HT-29 (cell line): ENCODE measurements around the gene MGAT1. TPM values are rescaled to one million over a fixed set of nuclear protein-coding genes. Genes with fewer than 3 reads are reported as not detected.
A peak's percentile ranks its signal among the peaks of the same experiment; 100 is the strongest.

ENCODE experiments used
- DNase-seq: peaks from one replicate; pipeline ENCODE4 v3.0.0-alpha.2; 2015; ENCODE audit warnings: low spot score
- total RNA-seq: library from RNA; depleted of rRNA; stranded (reverse); fragments of >200 nt; shearing (Covaris generic); gene quantifications from 2 replicates; pipeline ENCODE4 v1.2.3, GENCODE V29; 2014

Gene MGAT1
- total RNA-seq, 1 experiment from 2014 or later = 102 TPM

GRCh38 chr5:180824630-180825476 is 22.2 kb upstream of the MGAT1 start:
- DNase-seq = no peak

GRCh38 chr5:180823940-180824629 is 21.5 kb upstream of the MGAT1 start:
- no peak for DNase-seq

- DNase-seq = no peak
These were observed 20.7 kb upstream of the MGAT1 start for GRCh38 chr5:180823346-180823745.

DNA sequence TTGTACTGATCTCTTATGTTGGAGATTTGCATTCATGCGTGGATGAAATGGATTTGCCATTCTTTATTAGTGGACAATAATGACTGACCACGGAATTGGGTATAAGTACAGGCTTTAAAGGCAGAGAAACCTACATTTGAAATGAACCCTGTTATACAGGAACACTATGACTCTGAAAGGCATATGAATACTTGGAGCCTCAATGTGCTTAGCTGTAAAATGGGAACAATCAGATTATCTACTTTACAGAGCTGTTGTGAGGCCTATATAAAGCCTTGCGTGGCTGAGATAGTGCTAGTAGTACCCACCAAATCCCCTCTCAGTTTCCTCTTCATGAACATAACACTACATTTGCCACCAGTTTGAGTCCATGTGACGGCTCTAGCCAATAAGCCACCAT is 18.9 kb upstream of the MGAT1 start:
- DNase-seq = no peak

DNA sequence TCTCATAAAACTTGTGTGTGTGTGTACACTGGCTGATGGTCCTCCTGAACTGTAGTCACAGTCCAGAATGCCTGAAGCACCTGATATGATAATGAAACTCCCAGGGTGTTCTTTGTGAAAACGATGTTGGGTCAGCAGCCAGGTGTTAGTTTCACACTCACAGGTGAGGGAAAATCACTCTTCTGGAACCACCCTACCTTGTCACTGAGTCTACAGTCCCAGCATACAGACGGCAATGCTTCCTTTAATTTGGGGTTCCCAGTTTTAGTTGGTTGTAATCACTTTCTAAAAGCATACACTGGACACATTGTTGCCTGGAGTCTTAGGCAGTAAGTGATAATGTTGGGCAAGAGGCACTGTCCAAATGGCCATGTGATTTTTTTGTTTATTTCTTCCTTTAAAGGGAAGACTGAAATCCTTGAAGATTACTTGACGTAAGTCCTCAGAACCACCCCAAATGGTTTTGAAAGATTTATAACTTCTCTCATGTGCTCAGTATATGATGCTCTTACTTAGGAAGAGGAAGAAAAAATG is 18.2 kb upstream of the MGAT1 start:
- no peak for DNase-seq

DNA sequence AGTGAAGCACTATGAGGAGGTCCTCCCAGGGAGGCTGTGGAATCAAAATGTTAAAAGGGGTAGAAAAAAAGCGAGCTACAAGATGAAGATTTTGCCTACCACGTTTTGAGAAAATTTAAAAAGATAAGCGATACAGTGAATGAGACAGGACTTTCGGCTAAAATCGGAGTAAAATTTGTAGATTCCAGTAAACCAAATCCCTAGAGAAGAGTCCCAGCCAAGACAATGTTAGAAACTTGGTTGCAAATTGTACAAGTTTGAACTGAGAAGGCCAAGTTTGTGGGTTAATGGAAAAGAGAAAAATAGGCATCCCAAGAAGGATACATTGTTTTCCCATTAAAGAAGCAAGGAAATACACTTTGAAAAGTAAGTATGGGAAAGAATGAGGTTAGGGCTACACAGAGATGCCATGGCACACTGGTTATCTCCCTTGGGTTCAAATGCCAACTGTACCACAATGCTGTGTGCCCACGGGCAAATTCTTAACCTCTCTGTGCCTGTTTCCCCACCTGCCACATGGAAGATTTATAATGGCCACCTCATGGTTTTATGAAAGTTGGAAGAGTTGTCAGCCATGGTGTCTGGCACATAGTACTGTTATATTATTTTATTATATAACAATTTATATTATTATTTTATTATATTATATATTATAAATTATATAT is 16.2 kb upstream of the MGAT1 start:
- no peak for DNase-seq

GRCh38 chr5:180817893-180818674 is 15.5 kb upstream of the MGAT1 start:
- no peak for DNase-seq

GRCh38 chr5:180816608-180817534 is 14.3 kb upstream of the MGAT1 start:
- DNase-seq = no peak

DNA sequence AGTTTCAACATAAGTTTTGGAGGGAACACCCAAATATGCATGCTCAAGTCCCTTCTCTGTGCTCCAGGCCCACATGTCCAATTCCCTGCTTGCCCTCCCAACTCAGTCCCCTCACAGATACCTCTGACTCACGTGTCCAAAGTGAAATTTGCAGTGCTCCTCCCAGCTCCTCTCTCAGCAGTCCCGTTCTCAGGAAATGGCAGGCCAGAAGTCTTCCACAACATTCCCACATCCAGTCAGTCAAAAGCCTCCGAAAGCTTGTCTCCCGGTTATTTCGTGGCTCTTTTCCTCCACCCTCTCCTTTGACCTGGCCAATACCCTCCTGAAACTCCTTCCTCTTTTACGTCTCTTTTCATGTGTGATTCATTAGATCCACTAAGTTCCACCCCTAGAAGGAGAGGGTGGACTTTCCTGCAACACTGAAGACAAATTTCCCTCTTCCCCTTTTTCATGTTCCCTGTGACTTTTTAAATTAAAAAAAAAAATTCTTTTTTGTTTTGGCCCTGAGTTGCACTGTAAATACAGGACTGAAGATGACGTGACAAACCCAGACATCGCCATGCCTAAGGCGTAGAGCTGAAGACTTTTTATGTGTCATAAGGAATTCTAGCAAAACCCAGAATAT is 12.8 kb upstream of the MGAT1 start:
- no peak for DNase-seq

DNA sequence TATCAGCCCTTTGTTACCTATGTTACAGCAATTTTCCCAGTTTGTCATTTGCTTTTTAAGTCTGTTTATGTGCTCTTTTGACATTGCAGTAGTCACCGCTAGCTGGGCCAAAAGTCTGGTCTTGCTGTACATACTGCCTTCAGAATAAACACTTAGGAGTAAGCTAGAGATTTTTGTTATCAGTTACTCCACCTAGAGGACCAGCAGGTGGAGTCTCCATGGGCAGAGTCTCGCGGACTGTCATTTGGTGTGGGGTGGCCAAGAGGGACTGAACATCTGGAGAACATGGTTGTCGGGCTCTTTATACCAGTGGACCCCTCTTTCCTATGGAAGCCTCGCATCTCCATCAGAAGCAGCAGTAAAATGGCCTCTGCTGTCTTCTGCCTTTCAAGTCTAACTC is 10.8 kb upstream of the MGAT1 start:
- DNase-seq = peak; percentile 52

- peak; percentile 27 for DNase-seq
These were observed 9.1 kb upstream of the MGAT1 start for GRCh38 chr5:180811623-180812124.

GRCh38 chr5:180810959-180811622 is 8.5 kb upstream of the MGAT1 start:
- no peak for DNase-seq

DNA sequence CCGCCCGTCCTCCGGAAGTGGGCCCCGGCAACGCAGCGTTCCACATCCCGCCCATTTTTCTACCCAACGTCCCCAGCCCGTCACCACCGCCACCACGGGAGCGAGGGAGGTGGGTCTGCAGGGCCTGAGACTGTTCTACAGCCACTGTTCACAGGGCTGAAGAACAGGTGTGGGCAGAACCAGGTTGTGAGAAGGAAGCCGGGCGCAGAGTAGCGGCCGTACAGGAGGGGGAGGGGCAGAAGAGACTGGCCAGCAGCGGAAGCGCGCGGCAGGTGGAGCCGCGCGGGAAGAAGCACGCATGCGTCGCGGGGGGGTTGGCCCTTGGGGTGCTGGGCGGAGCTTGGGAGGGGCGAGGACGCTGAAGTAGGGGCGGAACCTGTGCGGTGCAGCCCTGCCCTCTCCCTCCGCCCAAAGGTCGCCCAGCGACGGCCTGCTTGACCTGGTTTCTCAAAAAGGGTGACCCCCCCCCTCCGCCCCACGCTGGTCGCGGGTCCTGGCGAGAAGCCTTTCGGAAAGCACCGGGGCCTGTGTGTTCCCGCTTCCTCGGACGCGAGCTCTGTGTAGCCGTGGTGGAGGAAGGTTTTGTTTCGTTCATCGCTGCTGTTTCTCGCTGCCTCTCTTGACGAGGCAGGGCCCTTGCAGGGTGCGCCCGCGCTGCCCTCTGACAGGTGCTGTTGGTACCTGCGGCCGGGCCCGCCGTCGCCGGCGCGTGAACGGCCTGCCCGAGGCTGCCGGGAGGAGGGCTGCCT is 7.8 kb upstream of the MGAT1 start:
- DNase-seq = peak; percentile 96

DNA sequence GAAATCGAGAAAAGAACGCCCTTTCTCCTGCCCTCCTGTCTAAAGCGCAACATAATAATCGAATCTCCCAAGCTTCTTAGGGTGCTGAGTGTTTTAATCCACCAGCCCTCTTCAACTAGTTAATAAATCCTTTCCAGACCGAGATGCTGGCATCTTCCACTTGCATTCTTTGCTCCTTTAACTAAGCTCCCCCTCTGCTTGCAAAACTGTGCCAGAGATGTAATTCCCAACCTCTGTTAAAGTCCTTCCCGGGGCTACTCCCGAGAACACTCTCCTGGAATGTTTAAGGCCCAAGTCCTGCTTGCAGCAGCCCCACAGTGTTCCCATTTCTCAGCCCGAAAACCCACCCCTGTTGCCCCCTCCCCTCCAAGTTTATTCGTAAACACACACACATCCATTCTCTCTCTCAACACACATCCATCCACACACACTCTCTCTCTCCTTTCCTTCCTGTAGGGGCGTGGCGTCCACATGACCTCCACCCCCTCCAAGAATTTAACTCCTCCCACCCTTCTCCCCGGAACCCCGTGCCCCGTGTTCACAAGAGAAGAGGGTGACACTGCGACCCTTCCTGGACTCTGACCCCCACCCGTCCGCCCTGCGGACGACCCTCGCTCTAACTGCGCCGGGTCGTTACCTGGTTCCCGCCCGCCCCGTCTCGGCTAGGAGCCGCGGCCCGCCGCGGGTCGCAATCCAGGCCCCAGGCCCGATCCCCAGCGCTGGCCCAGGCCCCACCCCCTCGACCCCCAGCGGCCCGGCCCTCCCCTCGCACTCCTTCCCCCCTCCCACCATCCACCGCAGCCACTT is 7.0 kb upstream of the MGAT1 start:
- DNase-seq = peak; percentile 88

- DNase-seq = no peak
These were observed 5.9 kb upstream of the MGAT1 start for GRCh38 chr5:180808461-180809000.

DNA sequence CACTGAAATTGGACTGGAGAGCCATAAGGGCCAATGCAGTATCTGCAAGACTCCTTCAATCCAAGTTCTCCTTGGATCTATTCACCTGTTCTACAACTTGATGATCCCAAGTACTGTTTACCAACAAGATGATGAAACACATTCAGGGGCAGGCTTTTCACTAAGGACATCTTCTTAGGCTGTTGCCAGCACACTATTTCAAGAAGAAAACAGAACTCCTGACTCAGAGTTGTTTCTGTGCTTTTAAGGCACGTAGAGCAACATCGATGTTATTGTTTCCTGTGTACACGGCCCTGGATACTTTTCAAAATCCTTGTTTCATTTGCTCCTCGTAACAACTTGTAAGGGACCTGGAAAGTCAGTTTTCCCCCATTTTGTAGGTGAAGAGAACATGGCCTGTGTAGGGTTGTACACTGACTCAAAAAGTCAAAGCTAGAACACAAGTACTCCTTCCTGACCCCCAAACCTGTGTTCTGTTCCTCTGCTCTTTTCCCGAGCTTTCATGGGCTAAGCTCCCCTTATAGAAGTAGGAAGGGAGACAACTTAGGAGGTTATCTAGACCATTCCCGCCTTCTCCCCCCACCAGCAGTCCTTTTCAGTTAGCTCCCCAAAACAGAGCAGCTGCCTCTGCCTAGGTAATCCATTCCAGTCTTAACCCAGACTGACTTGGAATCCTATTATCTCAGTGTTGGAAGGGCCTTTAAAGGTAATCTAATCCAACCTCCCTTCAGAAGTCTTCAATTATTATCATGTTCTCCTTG is 5.2 kb upstream of the MGAT1 start:
- no peak for DNase-seq
